ENCODE results near the gene CP.
"Not testable (repeated sequence)": the region's sequence is repeated elsewhere in the genome, so short reads cannot be mapped to it uniquely, and the experiment has no call there.

Gene CP

DNA sequence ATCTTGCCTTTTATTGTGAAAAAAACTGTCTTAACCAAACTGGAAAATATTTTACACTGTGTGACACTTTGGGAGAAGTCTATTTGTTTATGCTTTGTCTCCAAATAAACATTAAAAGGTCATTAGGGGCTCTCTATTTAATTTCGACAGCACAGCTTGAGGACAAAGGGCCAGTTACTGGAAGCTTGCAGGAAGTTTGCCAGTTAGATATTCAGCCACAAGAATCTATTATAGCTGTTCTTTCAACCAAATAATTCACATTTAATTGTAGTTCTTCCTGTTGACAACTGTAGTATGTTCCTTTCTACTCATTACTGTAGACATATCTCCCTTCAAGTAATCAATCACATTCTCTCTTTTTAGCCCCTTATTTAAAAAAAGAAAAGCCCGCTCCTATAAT, 6.1 kb downstream of the CP start:
- Mint-ChIP-seq H3K9me3 (no peaks in the 10 kb centered on the region), H3K36me3 (ENCODE audit: low read depth) (no peaks in the 10 kb centered on the region), H3K27me3 (no peaks in the 10 kb centered on the region), H3K4me3 (no peak overlapping the region), H3K4me1 (no peaks in the 10 kb centered on the region), H3K27ac (no peak overlapping the region)
- DNase-seq, result no peak
- ATAC-seq, result no peak

DNA sequence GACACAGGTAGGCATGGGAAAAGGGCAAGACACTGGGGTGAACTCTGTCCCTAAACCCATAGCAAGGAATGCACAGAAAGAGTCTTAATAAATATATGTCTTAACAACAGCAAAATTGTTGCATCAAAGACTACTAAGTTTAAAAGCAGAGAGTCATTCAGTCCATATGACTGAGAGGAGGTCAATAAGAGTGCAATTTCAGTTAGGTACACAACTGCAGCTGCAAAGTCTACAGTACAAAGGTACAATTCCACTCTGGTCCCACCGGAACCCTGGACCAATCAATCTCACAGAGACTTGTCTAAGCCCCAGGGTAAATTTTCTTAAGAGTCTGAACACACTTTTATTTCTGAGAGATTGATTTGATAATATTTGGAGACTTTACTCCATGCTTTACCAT, 6.9 kb downstream of the CP start:
- Mint-ChIP-seq H3K36me3 (ENCODE audit: low read depth) (no peaks in the 10 kb centered on the region), H3K9me3 (no peaks in the 10 kb centered on the region), H3K4me3 (no peak overlapping the region), H3K4me1 (no peaks in the 10 kb centered on the region), H3K27ac (no peak overlapping the region), H3K27me3 (no peaks in the 10 kb centered on the region)
- no peak for ATAC-seq
- no peak for DNase-seq

DNA sequence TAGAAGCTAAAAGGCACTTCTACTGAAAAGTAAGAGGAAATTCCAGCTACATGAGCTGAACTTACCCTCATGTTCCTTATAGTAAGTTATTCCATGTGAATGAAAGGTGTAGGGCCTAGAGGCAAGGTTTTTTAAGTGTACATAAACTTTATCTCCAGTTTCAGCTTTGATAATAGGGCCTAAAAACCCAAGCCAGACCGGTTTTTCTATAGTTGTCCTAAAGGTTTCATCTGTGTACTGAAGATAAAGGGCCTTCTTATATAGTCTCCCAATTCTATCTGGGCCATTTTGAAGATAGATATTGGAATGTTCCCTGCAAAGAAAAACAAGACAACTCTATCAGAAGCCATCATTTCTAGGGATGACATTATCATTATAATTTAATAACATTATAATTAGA, 9.2 kb downstream of the CP start:
- ATAC-seq, result no peak
- no peaks in the 10 kb centered on the region for H3K36me3 Mint-ChIP-seq (ENCODE audit: low read depth)

DNA sequence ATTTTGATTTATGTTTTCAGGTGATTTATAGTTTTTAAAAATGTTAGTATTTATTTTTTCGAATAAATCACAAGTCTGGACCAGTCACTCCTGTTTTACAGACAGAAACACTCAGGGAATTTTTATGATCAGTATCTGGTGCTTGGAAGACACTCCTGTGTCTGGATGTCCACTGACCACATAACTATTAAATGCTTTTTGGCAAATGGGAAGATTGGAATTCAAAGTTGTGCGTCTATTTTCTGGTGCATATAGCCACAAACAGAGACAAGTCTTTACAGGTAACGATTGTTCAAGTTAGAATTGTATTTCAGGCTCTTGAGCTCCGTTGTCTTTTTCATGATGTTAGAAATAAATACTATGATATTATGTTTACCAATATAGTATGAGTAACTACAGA, 12.2 kb downstream of the CP start:
- Mint-ChIP-seq H3K27ac (no peak overlapping the region), H3K4me3 (no peak overlapping the region), H3K9me3 (no peaks in the 10 kb centered on the region), H3K27me3 (no peaks in the 10 kb centered on the region), H3K4me1 (peaks cover 2% of the 10 kb centered on the region), H3K36me3 (ENCODE audit: low read depth) (no peaks in the 10 kb centered on the region)
- ATAC-seq (no peak), DNase-seq (no peak)

More for the DNA sequence above, 9.2 kb downstream of the CP start:
- Mint-ChIP-seq H3K27me3 (no peaks in the 10 kb centered on the region), H3K4me1 (no peaks in the 10 kb centered on the region), H3K9me3 (no peaks in the 10 kb centered on the region), H3K4me3 (no peak overlapping the region), H3K27ac (no peak overlapping the region)
- DNase-seq, result no peak

DNA sequence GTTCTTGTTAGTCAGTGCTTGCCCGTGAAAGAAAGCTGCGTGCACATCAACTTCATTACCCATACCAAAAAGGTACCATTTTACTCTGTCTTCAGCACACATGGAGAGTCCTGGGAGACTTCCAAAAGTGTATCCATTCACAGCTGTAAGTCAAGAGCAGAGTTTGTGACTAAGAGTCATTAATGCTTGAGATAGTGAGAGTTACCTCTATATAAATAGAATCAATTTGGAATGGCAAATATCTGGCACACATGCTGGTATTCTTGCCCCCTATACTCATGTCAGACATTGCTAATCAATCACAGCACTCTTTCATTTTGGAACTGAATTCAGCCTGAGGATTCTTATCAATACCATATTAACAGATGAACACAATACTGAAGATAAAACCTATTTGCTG, 14.2 kb downstream of the CP start:
- H3K27ac Mint-ChIP-seq, result no peak overlapping the region
- H3K36me3 Mint-ChIP-seq (ENCODE audit: low read depth), result no peaks in the 10 kb centered on the region
- no peak overlapping the region for H3K4me3 Mint-ChIP-seq
- H3K4me1 Mint-ChIP-seq, result peaks cover 13% of the 10 kb centered on the region
- H3K27me3 Mint-ChIP-seq, result no peaks in the 10 kb centered on the region
- H3K9me3 Mint-ChIP-seq, result no peaks in the 10 kb centered on the region
- ATAC-seq (no peak), DNase-seq (no peak)

DNA sequence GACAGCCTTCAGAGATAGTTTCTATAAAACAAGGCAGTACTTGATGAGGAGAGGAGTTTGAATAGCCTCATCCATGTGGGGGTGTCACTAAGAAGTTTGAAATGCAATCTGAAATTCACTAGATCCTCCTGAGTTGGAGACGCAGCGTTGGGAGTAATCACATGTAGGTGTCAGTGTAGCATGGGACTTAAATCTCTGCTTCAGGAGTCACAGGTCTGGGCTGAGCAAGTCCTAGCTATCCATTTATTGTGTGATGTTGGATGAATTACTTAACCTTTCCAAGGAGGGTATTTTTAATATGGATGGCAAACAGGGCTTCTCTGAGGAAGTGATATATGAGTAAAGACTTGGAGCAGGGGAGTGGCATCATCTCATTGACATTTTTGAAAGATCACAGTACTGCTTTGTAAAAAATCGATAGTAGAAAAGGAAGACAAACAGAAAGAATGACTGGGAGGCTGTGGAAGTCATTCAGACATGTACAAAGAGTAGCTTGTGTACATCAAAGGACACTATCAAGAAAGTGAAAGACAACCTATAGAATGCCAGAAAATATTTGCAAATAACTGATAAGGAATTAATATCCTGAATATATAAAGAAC, 17.1 kb downstream of the CP start:
- Mint-ChIP-seq H3K4me3 (no peak overlapping the region), H3K27me3 (peaks cover 9% of the 10 kb centered on the region), H3K36me3 (ENCODE audit: low read depth) (no peaks in the 10 kb centered on the region), H3K9me3 (no peaks in the 10 kb centered on the region), H3K27ac (no peak overlapping the region), H3K4me1 (peaks cover 16% of the 10 kb centered on the region)
- ATAC-seq (no peak), DNase-seq (no peak)

DNA sequence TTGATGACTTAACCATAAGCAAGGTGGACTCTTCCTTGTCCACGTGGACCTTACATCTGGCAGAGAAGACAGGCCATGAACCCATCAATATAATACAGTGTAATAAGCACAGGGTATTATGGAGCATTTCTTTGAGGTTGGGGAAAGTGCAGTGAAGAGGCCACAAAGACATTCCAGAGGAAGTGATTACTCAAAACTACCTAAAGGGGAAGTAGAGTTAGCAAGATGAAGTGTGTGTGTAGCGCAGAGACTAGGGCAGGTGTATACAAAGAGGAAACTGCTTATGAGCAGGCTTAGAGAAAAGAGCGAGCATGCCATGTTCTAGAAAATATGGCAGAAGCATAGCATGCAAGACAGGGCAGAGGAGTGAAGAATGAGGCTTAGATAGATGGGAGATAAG, 17.9 kb downstream of the CP start:
- ATAC-seq, result peak; percentile 68
- no peak overlapping the region for H3K4me3 Mint-ChIP-seq
- DNase-seq, result no peak

DNA sequence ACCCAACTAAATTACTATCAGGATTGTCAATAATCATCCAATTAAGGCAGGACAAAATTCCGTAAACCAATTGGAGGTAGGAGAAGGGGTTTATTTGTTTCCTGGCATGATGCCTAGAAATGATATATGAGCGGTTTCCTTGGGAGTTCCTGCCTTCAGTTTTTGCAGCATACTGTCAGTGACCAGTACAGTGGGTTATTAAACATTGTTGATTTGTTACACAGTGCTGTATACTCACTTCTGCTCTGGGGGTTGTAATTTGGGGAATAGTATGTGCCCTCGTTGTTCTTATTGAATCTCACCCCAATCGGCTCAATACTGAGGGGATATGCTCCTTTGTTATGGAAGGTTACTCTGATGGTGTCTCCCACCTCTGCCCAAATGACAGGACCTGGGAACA, 22.2 kb downstream of the CP start:
- H3K4me3 Mint-ChIP-seq, result no peak overlapping the region
- no peak overlapping the region for H3K27ac Mint-ChIP-seq
- peaks cover 11% of the 10 kb centered on the region for H3K27me3 Mint-ChIP-seq

More for the DNA sequence above, 17.9 kb downstream of the CP start:
- H3K36me3 Mint-ChIP-seq (ENCODE audit: low read depth), result no peaks in the 10 kb centered on the region
- peaks cover 9% of the 10 kb centered on the region for H3K27me3 Mint-ChIP-seq
- peaks cover 16% of the 10 kb centered on the region for H3K4me1 Mint-ChIP-seq
- H3K9me3 Mint-ChIP-seq, result no peaks in the 10 kb centered on the region
- no peak overlapping the region for H3K27ac Mint-ChIP-seq

DNA sequence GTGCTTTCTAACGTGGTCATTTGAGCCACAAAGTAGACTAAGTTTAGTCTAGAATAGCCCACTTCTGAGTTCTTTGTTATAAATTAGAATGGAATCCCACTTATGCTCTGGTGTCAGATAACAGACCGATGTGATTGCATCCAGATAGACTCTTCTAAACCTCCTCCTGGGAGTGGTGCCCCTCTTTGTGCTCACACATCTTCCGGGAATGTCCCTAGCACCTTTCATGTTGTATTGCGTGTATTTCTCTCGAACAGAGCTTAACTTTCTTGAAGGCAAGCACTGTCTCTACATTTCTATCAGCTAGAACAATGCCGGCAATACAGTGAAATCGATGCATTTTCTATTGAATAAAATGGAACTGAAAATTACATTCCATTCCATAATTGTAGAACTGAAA, 23.0 kb downstream of the CP start:
- Mint-ChIP-seq H3K27ac (no peak overlapping the region), H3K36me3 (ENCODE audit: low read depth) (no peaks in the 10 kb centered on the region), H3K9me3 (no peaks in the 10 kb centered on the region), H3K4me1 (peaks cover 7% of the 10 kb centered on the region), H3K27me3 (peaks cover 11% of the 10 kb centered on the region), H3K4me3 (no peak overlapping the region)
- ATAC-seq (no peak), DNase-seq (no peak)

More for the DNA sequence above, 22.2 kb downstream of the CP start:
- Mint-ChIP-seq H3K36me3 (ENCODE audit: low read depth) (no peaks in the 10 kb centered on the region), H3K9me3 (no peaks in the 10 kb centered on the region), H3K4me1 (peaks cover 15% of the 10 kb centered on the region)
- DNase-seq, result no peak
- ATAC-seq, result no peak

DNA sequence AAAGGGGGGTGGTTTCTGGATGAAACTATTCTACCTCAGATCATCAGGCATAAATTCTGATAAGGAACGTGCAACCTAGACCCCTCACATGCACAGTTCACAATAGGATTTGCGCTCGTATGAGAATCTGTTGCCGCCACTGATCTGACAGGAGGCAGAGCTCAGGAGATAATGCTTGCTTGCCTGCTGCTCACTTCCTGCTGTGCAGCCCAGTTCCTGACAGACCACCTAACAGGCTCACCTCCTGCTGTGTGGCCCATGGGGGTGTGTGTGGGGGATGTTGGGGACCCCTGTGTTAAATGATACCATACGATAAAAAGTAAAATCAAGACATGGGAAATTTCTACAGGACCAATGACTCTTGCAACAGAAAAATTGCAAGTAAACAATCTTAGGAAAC, 24.0 kb downstream of the CP start:
- ATAC-seq (no peak), DNase-seq (no peak)
- Mint-ChIP-seq H3K4me1 (peaks cover 3% of the 10 kb centered on the region), H3K27ac (no peak overlapping the region), H3K36me3 (ENCODE audit: low read depth) (no peaks in the 10 kb centered on the region), H3K4me3 (no peak overlapping the region), H3K27me3 (peaks cover 11% of the 10 kb centered on the region), H3K9me3 (no peaks in the 10 kb centered on the region)

DNA sequence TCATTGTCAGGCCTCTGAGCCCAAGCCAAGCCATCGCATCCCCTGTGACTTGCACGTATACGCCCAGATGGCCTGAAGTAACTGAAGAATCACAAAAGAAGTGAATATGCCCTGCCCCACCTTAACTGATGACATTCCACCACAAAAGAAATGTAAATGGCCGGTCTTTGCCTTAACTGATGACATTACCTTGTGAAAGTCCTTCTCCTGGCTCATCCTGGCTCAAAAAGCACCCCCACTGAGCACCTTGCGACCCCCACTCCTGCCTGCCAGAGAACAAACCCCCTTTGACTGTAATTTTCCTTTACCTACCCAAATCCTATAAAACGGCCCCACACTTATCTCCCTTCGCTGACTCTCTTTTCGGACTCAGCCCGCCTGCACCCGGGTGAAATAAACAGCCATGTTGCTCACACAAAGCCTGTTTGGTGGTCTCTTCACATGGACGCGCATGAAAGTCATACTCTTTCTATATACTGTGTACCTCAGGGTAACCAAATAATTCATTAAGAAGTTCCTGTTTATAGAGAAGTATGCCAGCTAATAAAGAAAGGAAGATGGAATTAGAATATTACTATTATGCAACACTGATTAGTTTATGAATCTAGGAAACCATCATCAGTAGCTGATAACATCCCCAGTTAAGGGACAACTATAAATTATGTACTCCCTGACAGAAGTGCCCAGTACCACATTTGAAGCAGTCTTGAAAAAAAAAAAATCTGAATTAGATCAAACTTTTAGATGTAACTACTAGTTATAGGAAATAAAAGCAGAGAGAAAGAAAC, 24.6 kb downstream of the CP start:
- H3K27me3 Mint-ChIP-seq; DNase-seq; H3K27ac Mint-ChIP-seq; H3K4me3 Mint-ChIP-seq; H3K36me3 Mint-ChIP-seq (ENCODE audit: low read depth); H3K9me3 Mint-ChIP-seq; H3K4me1 Mint-ChIP-seq; ATAC-seq: not testable (repeated sequence)

DNA sequence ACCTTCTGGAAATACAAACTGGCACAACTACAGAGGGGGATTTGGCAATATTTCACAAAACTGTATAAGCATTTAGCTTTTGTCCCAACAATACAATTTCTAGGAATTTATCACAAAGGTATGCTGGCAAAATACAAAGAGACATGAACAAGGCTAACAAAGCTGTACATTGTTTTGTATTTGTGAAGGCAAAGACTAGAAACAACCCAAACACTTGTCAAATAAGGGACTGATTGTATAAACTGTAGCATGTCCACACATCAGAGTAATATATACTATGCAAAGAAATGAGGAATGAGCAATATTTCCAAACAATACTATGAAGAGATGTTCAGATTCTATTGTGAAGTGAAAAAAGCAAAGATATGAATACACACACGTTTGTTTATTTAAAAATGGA, 26.4 kb downstream of the CP start:
- no peak overlapping the region for H3K27ac Mint-ChIP-seq
- H3K4me1 Mint-ChIP-seq, result no peaks in the 10 kb centered on the region
- ATAC-seq (no peak), DNase-seq (no peak)
- peaks cover 7% of the 10 kb centered on the region for H3K27me3 Mint-ChIP-seq
- H3K4me3 Mint-ChIP-seq, result no peak overlapping the region
- H3K36me3 Mint-ChIP-seq (ENCODE audit: low read depth), result no peaks in the 10 kb centered on the region
- H3K9me3 Mint-ChIP-seq, result no peaks in the 10 kb centered on the region

DNA sequence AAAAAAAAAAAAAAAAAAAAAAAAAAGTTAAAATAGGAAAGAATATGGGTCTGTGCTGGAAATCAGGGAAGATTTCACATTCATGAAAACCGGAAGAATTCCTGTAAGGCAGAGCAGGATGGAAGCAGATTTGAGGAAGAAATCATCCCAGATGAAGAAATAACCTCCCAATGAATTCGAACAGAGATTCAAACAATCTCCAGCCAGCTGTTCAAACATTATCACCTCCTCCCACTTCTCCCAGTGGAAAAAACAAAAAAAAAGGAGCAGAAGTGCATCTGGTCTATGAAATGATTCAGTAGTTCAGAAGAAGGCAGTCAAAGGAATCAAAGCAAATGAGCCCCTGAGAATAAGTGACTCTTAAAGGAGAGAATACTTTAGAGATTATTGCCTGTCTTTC, 33.1 kb downstream of the CP start:
- ATAC-seq (no peak), DNase-seq (no peak)
- H3K4me3 Mint-ChIP-seq, result no peak overlapping the region
- H3K36me3 Mint-ChIP-seq (ENCODE audit: low read depth), result no peaks in the 10 kb centered on the region
- no peaks in the 10 kb centered on the region for H3K9me3 Mint-ChIP-seq
- H3K27ac Mint-ChIP-seq, result no peak overlapping the region
- H3K4me1 Mint-ChIP-seq, result no peaks in the 10 kb centered on the region
- peaks cover 8% of the 10 kb centered on the region for H3K27me3 Mint-ChIP-seq

DNA sequence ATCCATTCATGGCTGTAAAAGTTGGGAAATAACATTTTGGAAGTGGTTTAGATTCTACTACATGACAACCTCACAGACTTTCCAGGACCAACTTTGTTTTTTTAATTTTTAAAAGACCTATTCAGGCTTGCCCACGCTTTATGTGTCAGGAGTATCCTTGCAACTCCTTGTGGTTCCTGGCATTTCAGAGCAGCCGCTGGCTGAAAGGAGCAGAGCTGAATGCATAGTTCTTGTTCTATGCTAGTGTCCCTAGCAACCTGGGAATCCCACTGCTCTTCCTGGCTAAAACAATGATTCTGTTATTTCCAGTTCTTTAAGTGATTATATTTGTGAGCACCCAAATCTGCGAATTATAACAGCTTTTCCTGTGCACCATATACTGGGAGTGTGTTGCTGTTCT, 34.9 kb downstream of the CP start:
- no peaks in the 10 kb centered on the region for H3K4me1 Mint-ChIP-seq
- H3K27me3 Mint-ChIP-seq, result peaks cover 8% of the 10 kb centered on the region
- DNase-seq, result no peak
- H3K27ac Mint-ChIP-seq, result no peak overlapping the region
- no peaks in the 10 kb centered on the region for H3K36me3 Mint-ChIP-seq (ENCODE audit: low read depth)
- no peak overlapping the region for H3K4me3 Mint-ChIP-seq
- no peaks in the 10 kb centered on the region for H3K9me3 Mint-ChIP-seq
- no peak for ATAC-seq

DNA sequence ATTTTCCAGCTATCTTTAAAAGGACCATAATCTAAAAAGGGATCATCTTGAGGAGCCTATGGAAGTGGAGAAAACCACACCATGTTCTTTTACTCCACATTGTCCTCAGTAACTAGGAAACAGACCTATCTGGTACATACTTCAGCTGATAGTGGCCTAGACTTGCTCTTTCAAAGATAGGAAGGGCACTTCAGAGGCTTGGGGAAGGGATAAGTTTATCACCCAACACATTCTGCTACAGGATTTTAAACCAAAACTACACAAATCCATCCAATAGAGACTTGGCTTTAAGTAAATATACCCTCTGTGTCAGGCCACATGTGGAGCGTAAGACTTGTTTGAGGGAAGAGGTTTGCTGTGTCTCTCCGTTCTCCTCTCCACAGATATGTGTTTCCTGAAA, 35.4 kb downstream of the CP start:
- H3K9me3 Mint-ChIP-seq, result no peaks in the 10 kb centered on the region
- no peak for DNase-seq
- no peak overlapping the region for H3K27ac Mint-ChIP-seq
- peaks cover 8% of the 10 kb centered on the region for H3K27me3 Mint-ChIP-seq
- no peak for ATAC-seq
- H3K4me3 Mint-ChIP-seq, result no peak overlapping the region
- H3K36me3 Mint-ChIP-seq (ENCODE audit: low read depth), result no peaks in the 10 kb centered on the region
- H3K4me1 Mint-ChIP-seq, result no peaks in the 10 kb centered on the region
